ENCODE results near the gene GAB1.

GRCh38 chr4:143386812-143387211 lies 50.1 kb downstream of the GAB1 start:
- no peak for TF ChIP-seq EGR1 (IDR thresholded peaks at IDR 0.05; ENCODE audit: borderline replicate concordance, low read depth, low read length)
- TF ChIP-seq POLR2A (IDR thresholded peaks at IDR 0.05; ENCODE audit: control extremely low read depth in 1 of 2, low read depth in 2 of 2, low read length in 2 of 2) = no peak
- no peak for TF ChIP-seq CTCF (IDR thresholded peaks at IDR 0.05; ENCODE audit: control extremely low read depth in 1 of 3, insufficient read depth in 1 of 3, low read depth in 1 of 3, low read length in 3 of 3)
- TF ChIP-seq FOSL1 (IDR thresholded peaks at IDR 0.05; ENCODE audit: insufficient read depth, low read depth, low read length) = no peak
- no peak for TF ChIP-seq KDM4A (IDR thresholded peaks at IDR 0.05; ENCODE audit: low read depth, low read length, severe bottlenecking)
- no peak for TF ChIP-seq TAF7 (optimal IDR thresholded peaks at IDR 0.05; ENCODE audit: borderline replicate concordance, low read depth, low read length)
